MM.1S (cell line): Measurements from ENCODE around the gene RPL38.

Source experiments
- DNase-seq: peaks from one replicate; pipeline ENCODE4 v3.0.0-alpha.2; 2015
- H2AFZ ChIP-seq: fragments of 300-600 bp; sonication (generic); 2 replicates; pipeline ENCODE4 v1.6.0; 2016; ENCODE audit warnings: antibody characterized with exemption, low read length
- H3F3A ChIP-seq: fragments of 300-600 bp; sonication (generic); 2 replicates; pipeline ENCODE4 v1.6.1; 2016; ENCODE audit warnings: mild to moderate bottlenecking, antibody characterized with exemption, low read length, moderate library complexity, mixed read lengths; ENCODE audit not compliant: insufficient read depth
- H3K27ac ChIP-seq: fragments of 300-600 bp; sonication (generic); 2 replicates; pipeline ENCODE4 v1.5.1; 2016; ENCODE audit warnings: mild to moderate bottlenecking, low read length
- H3K27me3 ChIP-seq: fragments of 300-600 bp; sonication (generic); replicated peaks from 2 replicates; pipeline ENCODE4 v1.6.0; 2016; ENCODE audit warnings: low read length; ENCODE audit not compliant: insufficient read depth
- H3K36me3 ChIP-seq: fragments of 300-600 bp; sonication (generic); replicated peaks from 2 replicates; pipeline ENCODE4 v1.6.1; 2016; ENCODE audit warnings: mild to moderate bottlenecking, low read length, mixed read lengths; ENCODE audit not compliant: insufficient read depth
- H3K4me1 ChIP-seq: fragments of 300-600 bp; sonication (generic); 2 replicates; pipeline ENCODE4 v1.6.1; 2016; ENCODE audit warnings: low read length, mixed read lengths
- H3K4me2 ChIP-seq: fragments of 300-600 bp; sonication (generic); 2 replicates; pipeline ENCODE4 v1.6.0; 2016; ENCODE audit warnings: low read depth, low read length
- H3K4me3 ChIP-seq: fragments of 300-600 bp; sonication (generic); 2 replicates; pipeline ENCODE4 v1.5.1; 2016; ENCODE audit warnings: low read length, mixed read lengths
- H3K79me2 ChIP-seq: fragments of 300-600 bp; sonication (generic); 2 replicates; pipeline ENCODE4 v1.6.1; 2016; ENCODE audit warnings: mixed run types, low read length, mixed read lengths
- H3K9ac ChIP-seq: fragments of 300-600 bp; sonication (generic); 2 replicates; pipeline ENCODE4 v1.6.1; 2016; ENCODE audit warnings: low read length, mixed read lengths
- H3K9me2 ChIP-seq: fragments of 300-600 bp; sonication (generic); replicated peaks from 2 replicates; pipeline ENCODE4 v1.6.1; 2016; ENCODE audit warnings: mild to moderate bottlenecking, low read length, mixed read lengths; ENCODE audit not compliant: insufficient read depth
- H3K9me3 ChIP-seq: fragments of 300-600 bp; sonication (generic); replicated peaks from 2 replicates; pipeline ENCODE4 v1.6.1; 2016; ENCODE audit warnings: mild to moderate bottlenecking, low read length, mixed read lengths; ENCODE audit not compliant: insufficient read depth
- H4K20me1 ChIP-seq: fragments of 300-600 bp; sonication (generic); 2 replicates; pipeline ENCODE4 v1.6.1; 2016; ENCODE audit warnings: mild to moderate bottlenecking, low read length, moderate library complexity, mixed read lengths; ENCODE audit not compliant: insufficient read depth
- CTCF ChIP-seq: fragments of 300-600 bp; sonication (generic); IDR thresholded peaks from 2 replicates; pipeline ENCODE4 v1.5.1; 2016; ENCODE audit warnings: antibody characterized with exemption, low read length, mixed read lengths
- EZH2 ChIP-seq: fragments of 300-600 bp; sonication (generic); optimal IDR thresholded peaks from 2 replicates; pipeline ENCODE3; 2017; ENCODE audit warnings: low read depth, mild to moderate bottlenecking, antibody characterized with exemption, low read length, mixed read lengths
- EZH2phosphoT487 ChIP-seq: fragments of 300-600 bp; sonication (generic); IDR thresholded peaks from 2 replicates; pipeline ENCODE4 v1.6.1; 2018; ENCODE audit warnings: antibody characterized with exemption, low read length

Gene RPL38

GRCh38 chr17:74201250-74201649, 2.2 kb upstream of the RPL38 start:
- no peak overlapping the region for H2AFZ ChIP-seq

GRCh38 chr17:74201948-74202347, 1.5 kb upstream of the RPL38 start:
- Histone ChIP-seq H3K27ac (no peak overlapping the region), H3K9me2 (no peaks in the 10 kb centered on the region), H3K4me1 (peaks cover 12% of the 10 kb centered on the region; the same call in 1 of the 2 replicates), H3K27me3 (peaks cover 58% of the 10 kb centered on the region), H3K9ac (no peak overlapping the region), H3K4me3 (no peak overlapping the region), H3K36me3 (peaks cover 5% of the 10 kb centered on the region; the same call in 1 of the 2 replicates), H3F3A (no peaks in the 10 kb centered on the region; the same call in 1 of the 2 replicates), H3K79me2 (peaks cover 35% of the 10 kb centered on the region), H4K20me1 (peaks cover 11% of the 10 kb centered on the region; the same call in 1 of the 2 replicates), H2AFZ (no peak overlapping the region), H3K9me3 (no peaks in the 10 kb centered on the region), H3K4me2 (no peak overlapping the region)
- DNase-seq = no peak
- TF ChIP-seq EZH2phosphoT487 (no peak; the same call in 1 of the 2 replicates), EZH2 (no peak), CTCF (no peak)

More at GRCh38 chr17:74201250-74201649, 2.2 kb upstream of the RPL38 start:
- TF ChIP-seq EZH2phosphoT487 = no peak
- TF ChIP-seq CTCF = no peak
- no peak for TF ChIP-seq EZH2
- H3K9ac ChIP-seq = no peak overlapping the region
- peaks cover 12% of the 10 kb centered on the region; the same call in 1 of the 2 replicates for H3K4me1 ChIP-seq
- H3K79me2 ChIP-seq = peaks cover 28% of the 10 kb centered on the region
- H3K9me2 ChIP-seq = no peaks in the 10 kb centered on the region
- H3K4me2 ChIP-seq = no peak overlapping the region
- 0 out of 2 replicates have a peak, but pooled peaks cover 9% of the 10 kb centered on the region for H4K20me1 ChIP-seq
- peaks cover 64% of the 10 kb centered on the region for H3K27me3 ChIP-seq
- H3F3A ChIP-seq = no peaks in the 10 kb centered on the region
- no peaks in the 10 kb centered on the region for H3K9me3 ChIP-seq
- no peak overlapping the region for H3K4me3 ChIP-seq
- no peak overlapping the region for H3K27ac ChIP-seq
- DNase-seq = no peak
- peaks cover 5% of the 10 kb centered on the region; the same call in 1 of the 2 replicates for H3K36me3 ChIP-seq

GRCh38 chr17:74202938-74203337, 540 bp upstream of the RPL38 start:
- Histone ChIP-seq H3K27ac (no peak overlapping the region), H3K36me3 (peaks cover 6% of the 10 kb centered on the region; the same call in 1 of the 2 replicates), H3K9me2 (no peaks in the 10 kb centered on the region), H2AFZ (no peak overlapping the region; the same call in 1 of the 2 replicates), H3K9ac (no peak overlapping the region), H3K4me2 (peak overlapping the region; percentile 25; the same call in 1 of the 2 replicates), H3K4me3 (no peak overlapping the region), H3K9me3 (no peaks in the 10 kb centered on the region), H3F3A (no peaks in the 10 kb centered on the region; the same call in none of the 2 replicates), H3K27me3 (peaks cover 48% of the 10 kb centered on the region), H3K4me1 (peaks cover 12% of the 10 kb centered on the region; the same call in 1 of the 2 replicates), H4K20me1 (peaks cover 19% of the 10 kb centered on the region), H3K79me2 (peaks cover 45% of the 10 kb centered on the region)
- no peak for TF ChIP-seq EZH2
- TF ChIP-seq EZH2phosphoT487 = no peak
- TF ChIP-seq CTCF = no peak
- DNase-seq = no peak
